B cell (primary cell): ENCODE measurements around the gene TNRC6C. TPM values are rescaled to one million over a fixed set of nuclear protein-coding genes. Genes with fewer than 3 reads are reported as not detected.

Experiments
- ATAC-seq: fragments of 200-7000 bp; cut with Tn5 transposase; one replicate; pipeline ENCODE4 v1.10.0; 2021; ENCODE audit warnings: low read depth, mild to moderate bottlenecking, moderate number of reproducible peaks, moderate library complexity
- CTCF ChIA-PET: fragments of 350-600 bp; sonication (Branson Sonifier 250); formaldehyde crosslinking; loops from one replicate; lab custom pipeline; 2021; ENCODE audit warnings: antibody characterized with exemption, inconsistent platforms; lab: Charles Lee
- POLR2A ChIA-PET: fragments of 350-600 bp; sonication (Branson Sonifier 250); formaldehyde crosslinking; loops from one replicate; lab custom pipeline; 2021; ENCODE audit warnings: antibody characterized with exemption; lab: Charles Lee
- DNase-seq: peaks from one replicate; pipeline ENCODE4 v3.0.0; 2013
- H2AFZ ChIP-seq: 2 replicates; pipeline ENCODE4 v1.6.1; 2012; ENCODE audit warnings: mild to moderate bottlenecking, low read depth, low read length; ENCODE audit not compliant: insufficient read depth, poor library complexity, severe bottlenecking
- H3K27ac ChIP-seq, 2 donors: 1 replicate in 1 of 2; 2 replicates in 1 of 2; pipeline ENCODE4 v1.5.1; 2012 to 2013; ENCODE audit warnings: low read length in 2 of 2, mild to moderate bottlenecking in 2 of 2, moderate library complexity in 1 of 2
- H3K27me3 ChIP-seq, 4 experiments: fragments of 200-600 bp in 1 of 4; sonication (generic) in 1 of 4; replicated peaks in 1 of 4; 1 replicate in 2 of 4; 2 replicates in 2 of 4; pipeline versions ENCODE4 v1.6.1 to v1.7.0; 2013 to 2016; ENCODE audit warnings: low read length in 3 of 4, mild to moderate bottlenecking in 2 of 4, mixed read lengths in 1 of 4, moderate library complexity in 1 of 4; ENCODE audit not compliant: insufficient read depth in 4 of 4, control insufficient read depth in 3 of 4; ENCODE audit errors: control extremely low read depth in 1 of 4
- H3K36me3 ChIP-seq, 2 experiments: replicated peaks in 1 of 2; 1 replicate in 1 of 2; 2 replicates in 1 of 2; pipeline versions ENCODE4 v1.6.1 to v1.7.1; 2013; ENCODE audit warnings: low read length in 1 of 2; ENCODE audit not compliant: insufficient read depth in 2 of 2, control insufficient read depth in 1 of 2; ENCODE audit errors: control extremely low read depth in 1 of 2, extremely low read depth in 1 of 2
- H3K4me1 ChIP-seq, 2 donors: fragments of 200-600 bp in 1 of 2; sonication (generic) in 1 of 2; 1 replicate in 1 of 2; 2 replicates in 1 of 2; pipeline versions ENCODE4 v1.5.1 to v1.6.1; 2013 to 2017; ENCODE audit warnings: low read length in 2 of 2; ENCODE audit not compliant: control insufficient read depth in 2 of 2, insufficient read depth in 2 of 2
- H3K4me2 ChIP-seq: replicated peaks from 2 replicates; pipeline ENCODE3; 2012; ENCODE audit warnings: mild to moderate bottlenecking, low read depth, low read length; ENCODE audit not compliant: poor library complexity, severe bottlenecking
- H3K4me3 ChIP-seq, 5 experiments: fragments of 200-600 bp in 1 of 5; sonication (generic) in 1 of 5; 1 replicate in 3 of 5; 2 replicates in 2 of 5; pipeline versions ENCODE4 v1.5.1 to v1.7.0; 2011 to 2016; ENCODE audit warnings: low read length in 4 of 5, mild to moderate bottlenecking in 4 of 5, low read depth in 2 of 5, control low read depth in 1 of 5, moderate library complexity in 1 of 5; ENCODE audit not compliant: insufficient read depth in 1 of 5; ENCODE audit errors: control extremely low read depth in 1 of 5, extremely low read depth in 1 of 5
- H3K79me2 ChIP-seq: fragments of 200-600 bp; sonication (generic); one replicate; pipeline ENCODE4 v1.6.0; 2016; ENCODE audit warnings: low read length; ENCODE audit not compliant: control insufficient read depth, insufficient read depth
- H3K9ac ChIP-seq: fragments of 200-600 bp; sonication (generic); 2 replicates; pipeline ENCODE4 v1.6.1; 2017; ENCODE audit warnings: mild to moderate bottlenecking, low read length, moderate library complexity
- H3K9me3 ChIP-seq, 3 donors: one replicate each; pipeline versions ENCODE4 v1.6.1 to v1.7.1; 2013; ENCODE audit warnings: low read length in 2 of 3; ENCODE audit not compliant: control insufficient read depth in 2 of 3, insufficient read depth in 1 of 3; ENCODE audit errors: control extremely low read depth in 1 of 3
- H4K20me1 ChIP-seq: 2 replicates; pipeline ENCODE4 v1.6.0; 2012; ENCODE audit warnings: mild to moderate bottlenecking, low read length; ENCODE audit not compliant: insufficient read depth, control insufficient read depth, poor library complexity, severe bottlenecking
- H3K27ac Mint-ChIP-seq: one replicate; pipeline ENCODE4 v1.8.0; 2021; ENCODE audit warnings: mixed read lengths
- H3K27me3 Mint-ChIP-seq: one replicate; pipeline ENCODE4 v1.8.0; 2021; ENCODE audit warnings: mixed read lengths
- H3K4me1 Mint-ChIP-seq: one replicate; pipeline ENCODE4 v1.8.0; 2021; ENCODE audit warnings: mixed read lengths
- H3K4me3 Mint-ChIP-seq: one replicate; pipeline ENCODE4 v1.8.0; 2021; ENCODE audit warnings: mixed read lengths
- H3K9me3 Mint-ChIP-seq: one replicate; pipeline ENCODE4 v1.8.0; 2022; ENCODE audit warnings: mixed read lengths; ENCODE audit not compliant: insufficient read depth
- EZH2 ChIP-seq: IDR thresholded peaks from 2 replicates; pipeline ENCODE4 v1.6.1; 2012; ENCODE audit warnings: borderline replicate concordance, low read depth, mild to moderate bottlenecking, moderate library complexity, low read length; ENCODE audit not compliant: insufficient read depth, poor library complexity, severe bottlenecking
- WGBS: methylation state at CpG from one replicate; pipeline ENCODE4 v1.1.5; 2013; ENCODE audit warnings: missing lambda C conversion rate; ENCODE audit not compliant: insufficient coverage; 5-methylcytosine and 5-hydroxymethylcytosine counted together
- intact Hi-C: fragments of 100-400 bp; cut with micrococcal nuclease; formaldehyde crosslinking; loops from one replicate; pipeline ENCODE4 v1.10.0; 2022
- polyA plus RNA-seq: library from polyadenylated mRNA; depleted of rRNA; stranded (reverse); fragments of >200 nt; gene quantifications from 2 replicates; pipeline ENCODE4 v1.2.3, GENCODE V29; 2012
- total RNA-seq, 2 donors: library from RNA; stranded (reverse); fragments of 120-200 nt in 1 of 2; gene quantifications; 1 replicate in 1 of 2; 2 replicates in 1 of 2; pipeline versions ENCODE4 v1.2.3 to v1.2.4, GENCODE V29; 2013 to 2022
- TF ChIP-seq, protein P1 (sequence below): fragments of 200-600 bp; IDR thresholded peaks from one replicate; pipeline ENCODE4 v1.8.0; 2022; ENCODE audit warnings: antibody characterized with exemption, mild to moderate bottlenecking

TNRC6C gene
- total and polyA plus RNA-seq, 2 donors (not counting 1 experiment from before 2014, with no cell fraction given): 3.9 to 63.8 TPM

DNA sequence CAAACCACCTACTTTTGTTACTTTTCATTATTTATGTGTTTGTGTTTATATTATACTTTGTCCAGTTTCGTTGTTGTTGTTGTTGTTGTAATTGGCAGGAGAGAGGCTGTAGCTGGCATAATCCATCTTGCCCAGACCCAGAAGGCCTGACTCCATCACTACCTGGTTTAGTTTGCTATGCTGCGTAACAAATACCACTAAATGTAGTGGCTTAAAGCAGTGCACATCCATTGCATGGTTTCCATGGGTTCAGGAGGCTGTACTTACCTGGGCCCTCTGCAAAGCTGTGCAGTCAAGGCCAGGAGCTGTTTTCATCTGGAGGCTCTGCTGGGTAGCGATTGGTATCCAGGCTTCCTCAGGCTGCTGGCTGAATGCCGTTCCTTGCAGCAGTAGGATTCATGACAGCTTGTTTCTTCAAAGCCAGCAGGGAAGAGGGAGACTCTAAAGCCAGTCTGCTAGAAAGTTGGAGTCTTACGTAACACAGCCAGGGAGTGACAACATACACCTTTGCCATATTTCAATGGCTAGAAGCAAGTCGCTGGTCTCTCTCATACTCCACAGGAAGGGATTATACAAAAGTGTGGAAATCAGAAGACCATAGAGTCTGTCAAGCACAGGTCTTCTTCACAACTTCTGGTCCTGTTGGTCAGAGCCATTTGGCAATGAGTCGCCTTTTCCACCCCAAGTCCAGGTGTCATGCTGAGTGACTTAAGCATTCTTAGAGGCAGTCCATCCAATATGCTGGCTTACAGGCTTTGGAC is 41.1 kb downstream of the TNRC6C start:
- Mint-ChIP-seq H3K27me3 (no peaks in the 10 kb centered on the region), H3K27ac (no peak overlapping the region), H3K4me3 (no peak overlapping the region), H3K4me1 (peaks cover 28% of the 10 kb centered on the region), H3K9me3 (no peaks in the 10 kb centered on the region)
- intact Hi-C loops: no loop called here
- Histone ChIP-seq H3K9me3 (no peaks in the 10 kb centered on the region), H2AFZ (no peak overlapping the region), H4K20me1 (peaks cover 84% of the 10 kb centered on the region), H3K4me2 (no peak overlapping the region), H3K4me3 (no peak overlapping the region), H3K27me3 (no peaks in the 10 kb centered on the region), H3K36me3 (peaks cover 3 to 5% of the 10 kb centered on the region in 2 experiments), H3K9ac (no peak overlapping the region), H3K4me1 (no peaks in the 10 kb centered on the region), H3K27ac (no peak overlapping the region), H3K79me2 (peaks cover 54% of the 10 kb centered on the region)
- 98% methylated on average over 4 of the region's 7 CpGs for WGBS
- ChIA-PET CTCF (interaction anchor here (3.6 kb wide), 1 partner anchor 14 kb away, joined by 10 read pairs; no protein-coding TSS in a partner anchor), POLR2A (no interaction called here)
- no peak for TF ChIP-seq EZH2
- TF ChIP-seq, protein P1, sequence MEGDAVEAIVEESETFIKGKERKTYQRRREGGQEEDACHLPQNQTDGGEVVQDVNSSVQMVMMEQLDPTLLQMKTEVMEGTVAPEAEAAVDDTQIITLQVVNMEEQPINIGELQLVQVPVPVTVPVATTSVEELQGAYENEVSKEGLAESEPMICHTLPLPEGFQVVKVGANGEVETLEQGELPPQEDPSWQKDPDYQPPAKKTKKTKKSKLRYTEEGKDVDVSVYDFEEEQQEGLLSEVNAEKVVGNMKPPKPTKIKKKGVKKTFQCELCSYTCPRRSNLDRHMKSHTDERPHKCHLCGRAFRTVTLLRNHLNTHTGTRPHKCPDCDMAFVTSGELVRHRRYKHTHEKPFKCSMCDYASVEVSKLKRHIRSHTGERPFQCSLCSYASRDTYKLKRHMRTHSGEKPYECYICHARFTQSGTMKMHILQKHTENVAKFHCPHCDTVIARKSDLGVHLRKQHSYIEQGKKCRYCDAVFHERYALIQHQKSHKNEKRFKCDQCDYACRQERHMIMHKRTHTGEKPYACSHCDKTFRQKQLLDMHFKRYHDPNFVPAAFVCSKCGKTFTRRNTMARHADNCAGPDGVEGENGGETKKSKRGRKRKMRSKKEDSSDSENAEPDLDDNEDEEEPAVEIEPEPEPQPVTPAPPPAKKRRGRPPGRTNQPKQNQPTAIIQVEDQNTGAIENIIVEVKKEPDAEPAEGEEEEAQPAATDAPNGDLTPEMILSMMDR: no peak
- ATAC-seq (no peak), DNase-seq (no peak)

DNA sequence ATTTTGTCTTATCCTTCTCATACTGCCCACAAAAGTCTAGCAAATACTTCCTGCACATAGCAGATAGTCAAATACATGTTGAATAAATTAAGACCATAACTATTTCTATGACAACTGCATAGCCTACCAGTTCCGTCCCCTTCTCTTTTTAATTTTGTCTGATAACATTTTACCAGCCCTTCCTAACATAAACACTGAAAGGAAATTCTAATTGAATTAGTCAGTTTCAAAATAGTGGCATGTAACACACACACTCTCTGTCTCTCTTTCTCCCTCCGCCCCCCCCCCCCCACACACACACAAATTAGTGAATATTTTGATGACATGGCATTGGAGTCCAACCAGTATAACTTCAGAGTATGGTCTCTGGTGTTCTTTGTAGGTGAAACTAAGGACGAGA is 41.8 kb downstream of the TNRC6C start:
- ATAC-seq: no peak
- H3K9ac ChIP-seq: no peak overlapping the region
- no peak for DNase-seq
- intact Hi-C loops: no loop called here
- H3K27ac ChIP-seq: no peak overlapping the region
- peaks cover 54% of the 10 kb centered on the region for H3K79me2 ChIP-seq
- TF ChIP-seq, protein P1: no peak
- no peak for TF ChIP-seq EZH2
- H3K4me1 Mint-ChIP-seq: peaks cover 22% of the 10 kb centered on the region
- no peaks in the 10 kb centered on the region for H3K4me1 ChIP-seq
- H3K4me3 Mint-ChIP-seq: no peak overlapping the region
- WGBS: no CpG with 5 or more reads among the region's 3 CpGs
- H3K27me3 ChIP-seq: no peaks in the 10 kb centered on the region
- H4K20me1 ChIP-seq: peaks cover 77% of the 10 kb centered on the region
- H2AFZ ChIP-seq: no peak overlapping the region
- H3K27me3 Mint-ChIP-seq: no peaks in the 10 kb centered on the region
- peaks cover 3 to 5% of the 10 kb centered on the region in 2 experiments for H3K36me3 ChIP-seq
- CTCF ChIA-PET: no interaction called here
- POLR2A ChIA-PET: no interaction called here
- H3K4me3 ChIP-seq: no peak overlapping the region
- no peak overlapping the region for H3K4me2 ChIP-seq
- H3K27ac Mint-ChIP-seq: no peak overlapping the region
- no peaks in the 10 kb centered on the region for H3K9me3 Mint-ChIP-seq
- H3K9me3 ChIP-seq: no peaks in the 10 kb centered on the region
